ENCODE measurements around the gene RUBCNL. TPM values are rescaled to one million over a fixed set of nuclear protein-coding genes. Genes with fewer than 3 reads are reported as not detected.

RUBCNL gene
- total RNA-seq, 2 donors from 2014 or later: 0.59 to 9.9 TPM

- 69% methylated on average over 16 of the region's 16 CpGs for WGBS
- H3K9me3 ChIP-seq: no peaks in the 10 kb centered on the region
- no peaks in the 10 kb centered on the region for H3K27me3 ChIP-seq (replicated peaks; ENCODE audit: insufficient read depth)
- no peak overlapping the region for H3K27ac ChIP-seq
- H3K36me3 ChIP-seq: no peaks in the 10 kb centered on the region
- no peak overlapping the region for H3K4me3 ChIP-seq
- DNase-seq (ENCODE audit: low spot score): no peak
- intact Hi-C loops (cut with DNase I): no loop called here
- H3K4me1 ChIP-seq (replicated peaks): no peaks in the 10 kb centered on the region
- TF ChIP-seq, protein P1, sequence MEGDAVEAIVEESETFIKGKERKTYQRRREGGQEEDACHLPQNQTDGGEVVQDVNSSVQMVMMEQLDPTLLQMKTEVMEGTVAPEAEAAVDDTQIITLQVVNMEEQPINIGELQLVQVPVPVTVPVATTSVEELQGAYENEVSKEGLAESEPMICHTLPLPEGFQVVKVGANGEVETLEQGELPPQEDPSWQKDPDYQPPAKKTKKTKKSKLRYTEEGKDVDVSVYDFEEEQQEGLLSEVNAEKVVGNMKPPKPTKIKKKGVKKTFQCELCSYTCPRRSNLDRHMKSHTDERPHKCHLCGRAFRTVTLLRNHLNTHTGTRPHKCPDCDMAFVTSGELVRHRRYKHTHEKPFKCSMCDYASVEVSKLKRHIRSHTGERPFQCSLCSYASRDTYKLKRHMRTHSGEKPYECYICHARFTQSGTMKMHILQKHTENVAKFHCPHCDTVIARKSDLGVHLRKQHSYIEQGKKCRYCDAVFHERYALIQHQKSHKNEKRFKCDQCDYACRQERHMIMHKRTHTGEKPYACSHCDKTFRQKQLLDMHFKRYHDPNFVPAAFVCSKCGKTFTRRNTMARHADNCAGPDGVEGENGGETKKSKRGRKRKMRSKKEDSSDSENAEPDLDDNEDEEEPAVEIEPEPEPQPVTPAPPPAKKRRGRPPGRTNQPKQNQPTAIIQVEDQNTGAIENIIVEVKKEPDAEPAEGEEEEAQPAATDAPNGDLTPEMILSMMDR (IDR thresholded peaks at IDR 0.05): no peak
- TF ChIP-seq POLR2A (IDR thresholded peaks at IDR 0.05): no peak
- no peak for TF ChIP-seq POLR2AphosphoS5 (IDR thresholded peaks at IDR 0.05)
Observed at GRCh38 chr13:46343279-46343994, 43.6 kb downstream of the RUBCNL start.

- Histone ChIP-seq H3K36me3 (no peaks in the 10 kb centered on the region), H3K27me3 (replicated peaks; ENCODE audit: insufficient read depth) (no peaks in the 10 kb centered on the region), H3K27ac (no peak overlapping the region), H3K4me3 (no peak overlapping the region), H3K4me1 (replicated peaks) (no peaks in the 10 kb centered on the region), H3K9me3 (no peaks in the 10 kb centered on the region)
- 62% methylated on average over 3 of the region's 3 CpGs for WGBS
- DNase-seq (ENCODE audit: low spot score): no peak
- intact Hi-C loops (cut with DNase I): no loop called here
- TF ChIP-seq, protein P1 (IDR thresholded peaks at IDR 0.05): no peak
- TF ChIP-seq POLR2A (IDR thresholded peaks at IDR 0.05): no peak
- no peak for TF ChIP-seq POLR2AphosphoS5 (IDR thresholded peaks at IDR 0.05)
Observed at GRCh38 chr13:46342538-46342937, 44.5 kb downstream of the RUBCNL start.

DNA sequence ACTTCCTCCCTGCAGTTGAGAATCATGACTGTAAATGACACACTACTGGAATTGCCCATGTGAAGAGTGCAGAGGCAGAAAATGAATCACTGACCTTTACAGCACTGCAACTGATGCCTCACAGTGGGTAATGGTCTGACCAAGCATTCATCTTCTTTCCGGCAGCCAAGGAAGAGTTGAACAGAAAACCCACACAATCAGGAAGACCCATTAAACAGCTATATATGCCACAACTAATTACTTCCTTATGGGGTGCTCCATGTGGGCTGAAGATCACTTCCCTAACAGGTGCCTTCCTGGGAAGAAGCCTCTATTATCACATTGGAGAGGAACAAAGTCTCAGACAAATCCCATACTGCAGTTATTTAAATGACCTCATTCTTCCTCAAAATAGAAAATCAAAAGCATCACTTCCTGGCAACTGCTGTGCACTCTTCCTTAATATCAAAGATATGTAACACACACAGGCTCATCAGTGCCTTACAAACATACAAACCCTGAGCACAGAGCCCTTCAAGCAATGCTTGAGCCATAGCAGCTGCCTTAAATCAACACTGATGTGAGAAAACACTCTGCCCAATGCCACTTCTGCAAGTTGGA is 45.8 kb downstream of the RUBCNL start:
- Histone ChIP-seq H3K27me3 (replicated peaks; ENCODE audit: insufficient read depth) (no peaks in the 10 kb centered on the region), H3K36me3 (no peaks in the 10 kb centered on the region), H3K9me3 (no peaks in the 10 kb centered on the region), H3K4me1 (replicated peaks) (no peaks in the 10 kb centered on the region), H3K27ac (no peak overlapping the region), H3K4me3 (no peak overlapping the region)
- intact Hi-C loops (cut with DNase I): no loop called here
- TF ChIP-seq POLR2AphosphoS5 (IDR thresholded peaks at IDR 0.05): no peak
- TF ChIP-seq, protein P1 (IDR thresholded peaks at IDR 0.05): no peak
- no peak for TF ChIP-seq POLR2A (IDR thresholded peaks at IDR 0.05)
- no peak for DNase-seq (ENCODE audit: low spot score)
- WGBS: 79% methylated on average over 1 of the region's 1 CpG

DNA sequence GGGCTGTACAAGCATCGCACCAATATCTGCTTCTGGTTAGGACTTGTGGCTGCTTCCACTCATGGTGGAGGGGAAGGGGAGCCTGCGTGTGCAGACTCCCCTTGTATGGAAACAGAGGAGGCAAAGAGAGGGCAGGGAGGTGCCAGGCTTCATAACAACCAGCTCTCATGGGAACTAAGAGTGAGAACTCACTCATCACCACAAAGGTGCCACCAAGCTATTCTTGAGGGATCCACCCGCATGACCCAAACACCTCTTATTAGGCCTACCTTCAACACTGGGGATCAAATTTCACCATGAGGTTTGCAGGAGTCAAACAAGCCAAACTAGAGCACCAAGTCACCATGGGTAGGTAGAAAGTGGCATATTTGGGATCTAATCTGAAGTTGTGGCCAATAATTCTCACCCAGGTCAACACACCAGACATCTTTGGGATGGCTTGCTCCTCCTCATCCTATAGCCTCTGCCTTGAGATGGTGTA is 46.4 kb downstream of the RUBCNL start:
- intact Hi-C loops (cut with DNase I): no loop called here
- no peak for DNase-seq (ENCODE audit: low spot score)
- Histone ChIP-seq H3K36me3 (no peaks in the 10 kb centered on the region), H3K9me3 (no peaks in the 10 kb centered on the region), H3K4me1 (replicated peaks) (no peaks in the 10 kb centered on the region), H3K27ac (no peak overlapping the region), H3K27me3 (replicated peaks; ENCODE audit: insufficient read depth) (no peaks in the 10 kb centered on the region), H3K4me3 (no peak overlapping the region)
- TF ChIP-seq, protein P1 (IDR thresholded peaks at IDR 0.05): no peak
- TF ChIP-seq POLR2AphosphoS5 (IDR thresholded peaks at IDR 0.05): no peak
- TF ChIP-seq POLR2A (IDR thresholded peaks at IDR 0.05): no peak
- WGBS: 96% methylated on average over 3 of the region's 3 CpGs

DNA sequence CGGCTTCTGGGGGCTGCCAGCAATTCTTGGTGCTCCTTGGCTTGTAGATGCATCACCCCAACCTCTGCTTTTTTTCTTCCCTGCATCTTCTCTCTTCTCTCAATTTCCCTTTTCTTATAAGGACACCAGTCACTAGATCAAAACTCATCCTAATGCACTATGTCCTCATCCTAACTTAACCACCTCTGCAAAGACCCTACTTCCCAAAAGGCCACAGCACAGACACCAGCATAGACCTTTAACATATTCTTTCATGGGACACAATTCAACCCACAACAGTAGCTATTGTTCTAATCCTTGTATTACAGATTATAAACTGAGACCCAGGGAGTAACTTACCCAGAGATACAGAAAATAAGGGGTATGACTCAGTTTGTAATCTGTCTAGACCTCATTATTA is 47.0 kb downstream of the RUBCNL start:
- intact Hi-C loops (cut with DNase I): no loop called here
- no peaks in the 10 kb centered on the region for H3K4me1 ChIP-seq (replicated peaks)
- 100% methylated on average over 1 of the region's 1 CpG for WGBS
- H3K36me3 ChIP-seq: no peaks in the 10 kb centered on the region
- no peak for TF ChIP-seq POLR2A (IDR thresholded peaks at IDR 0.05)
- TF ChIP-seq, protein P1 (IDR thresholded peaks at IDR 0.05): no peak
- TF ChIP-seq POLR2AphosphoS5 (IDR thresholded peaks at IDR 0.05): no peak
- no peak for DNase-seq (ENCODE audit: low spot score)
- no peak overlapping the region for H3K4me3 ChIP-seq
- H3K9me3 ChIP-seq: no peaks in the 10 kb centered on the region
- no peak overlapping the region for H3K27ac ChIP-seq
- H3K27me3 ChIP-seq (replicated peaks; ENCODE audit: insufficient read depth): no peaks in the 10 kb centered on the region

Data from prostate gland (tissue), 2 donors.